Esophagus muscularis mucosa (tissue), 4 donors: Measurements from ENCODE around the gene ARAP1. TPM values are rescaled to one million over a fixed set of nuclear protein-coding genes. Genes with fewer than 3 reads are reported as not detected.
A peak's percentile ranks its signal among the peaks of the same experiment; 100 is the strongest.

Source experiments
- DNase-seq: peaks from one replicate; pipeline ENCODE4 v3.0.0-alpha.2; 2017; ENCODE audit errors: extremely low spot score
- H3K27ac ChIP-seq, 4 donors: fragments of 200-600 bp; sonication (generic); replicated peaks in 1 of 4; 1 replicate in 3 of 4; 2 replicates in 1 of 4; pipeline ENCODE4 v1.5.1; 2016 to 2019; ENCODE audit warnings: mild to moderate bottlenecking in 1 of 4
- H3K27me3 ChIP-seq, 4 donors: fragments of 200-600 bp; sonication (generic); one replicate each; pipeline versions ENCODE4 v1.5.1 to v1.6.0; 2016 to 2019
- H3K36me3 ChIP-seq, 4 donors: fragments of 200-600 bp; sonication (generic); one replicate each; pipeline ENCODE4 v1.5.1; 2016 to 2019
- H3K4me1 ChIP-seq, 4 donors: fragments of 200-600 bp; sonication (generic); one replicate each; pipeline ENCODE4 v1.5.1; 2016 to 2019
- H3K4me3 ChIP-seq, 4 donors: fragments of 200-600 bp; sonication (generic); 1 replicate in 2 of 4; 2 replicates in 2 of 4; pipeline ENCODE4 v1.5.1; 2016 to 2019; ENCODE audit warnings: mild to moderate bottlenecking in 4 of 4, moderate library complexity in 1 of 4
- H3K9me3 ChIP-seq, 4 donors: fragments of 200-600 bp; sonication (generic); 1 replicate in 3 of 4; 2 replicates in 1 of 4; pipeline ENCODE4 v1.5.1; 2016 to 2019
- EP300 ChIP-seq: sonication (generic); formaldehyde crosslinking; IDR thresholded peaks from one replicate; pipeline ENCODE4 v1.6.1; 2017; ENCODE audit warnings: antibody characterized with exemption
- POLR2A ChIP-seq: fragments of 450-650 bp; IDR thresholded peaks from one replicate; pipeline ENCODE4 v1.6.1; 2017; ENCODE audit warnings: antibody characterized with exemption, moderate library complexity, mild to moderate bottlenecking, low read depth
- POLR2AphosphoS5 ChIP-seq, 2 donors: sonication (generic); formaldehyde crosslinking; IDR thresholded peaks; one replicate each; pipeline ENCODE4 v1.6.1; 2017; ENCODE audit warnings: antibody characterized with exemption in 2 of 2
- WGBS: methylation state at CpG from one replicate; pipeline ENCODE4 v1.1.5; 2018; 5-methylcytosine and 5-hydroxymethylcytosine counted together
- intact Hi-C: fragments of 100-400 bp; cut with DNase I; formaldehyde crosslinking; loops from one replicate; pipeline ENCODE4 v1.15.1; 2023
- total RNA-seq, 4 donors: library from RNA; depleted of rRNA; stranded (reverse); fragments of >200 nt; gene quantifications; one replicate each; pipeline versions ENCODE4 v1.1.0 to v1.2.1, GENCODE V29; 2016
- TF ChIP-seq, protein P1 (sequence below), 3 experiments: fragments of 200-600 bp in 2 of 3; fragments of 450-650 bp in 1 of 3; sonication (generic) in 2 of 3; IDR thresholded peaks; one replicate each; pipeline ENCODE4 v1.5.1; 2017 to 2019; ENCODE audit warnings: antibody characterized with exemption in 3 of 3, mild to moderate bottlenecking in 2 of 3, moderate library complexity in 1 of 3

ARAP1 gene
- total RNA-seq, 4 donors from 2014 or later, result 83.7 to 115 (median 110) TPM

DNA sequence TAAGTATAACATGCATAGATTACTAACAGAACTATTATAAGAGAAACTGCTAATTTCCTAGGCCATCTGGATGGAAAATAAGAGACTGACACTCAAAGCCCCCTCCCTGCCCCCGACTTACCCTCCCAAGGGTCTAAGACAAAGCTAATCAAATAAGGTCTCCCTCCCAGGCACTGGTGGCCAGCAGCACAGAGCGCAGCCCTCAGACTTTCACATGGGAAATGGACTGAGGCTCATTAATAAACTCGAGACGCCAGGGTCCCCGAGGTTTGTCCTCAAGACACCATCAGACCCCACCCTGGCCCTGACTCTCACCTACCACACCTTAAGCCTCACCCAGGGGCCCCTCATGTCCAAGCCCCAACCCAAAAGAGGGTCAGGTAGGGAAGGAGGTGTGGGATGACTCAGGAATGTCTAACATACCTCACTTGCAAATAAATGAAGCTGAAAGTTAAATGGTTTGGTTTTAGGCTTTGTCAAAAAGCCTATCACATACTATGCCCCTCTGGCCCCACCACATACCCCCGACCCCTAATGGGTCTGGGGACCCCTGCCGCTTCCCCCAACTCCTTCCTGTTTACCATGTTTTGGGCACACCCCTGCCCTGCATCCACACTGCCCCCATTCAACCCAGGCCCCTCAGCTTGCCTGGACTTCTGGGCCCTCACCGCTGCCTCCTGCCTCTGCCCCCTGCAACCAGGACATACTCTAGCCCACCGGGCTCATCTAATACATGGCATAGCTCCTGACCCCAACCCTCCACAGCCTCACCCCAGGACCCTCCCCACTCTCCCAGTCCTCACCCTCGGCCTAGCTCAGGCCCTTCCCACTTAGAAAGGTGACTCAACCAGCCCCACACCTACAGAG lies 11.4 kb downstream of the ARAP1 start:
- Histone ChIP-seq H3K27ac (peak overlapping the region; percentile 49 to 60 (median 57)), H3K27me3 (no peaks in the 10 kb centered on the region), H3K9me3 (no peaks in the 10 kb centered on the region), H3K36me3 (no peaks in the 10 kb centered on the region), H3K4me3 (no peak overlapping the region), H3K4me1 (peaks cover 27 to 92% (median 89%) of the 10 kb centered on the region in 4 donors)
- no peak for DNase-seq
- TF ChIP-seq POLR2AphosphoS5 (IDR thresholded peaks at IDR 0.05) (no peak), POLR2A (no peak), EP300 (no peak)
- TF ChIP-seq, protein P1, sequence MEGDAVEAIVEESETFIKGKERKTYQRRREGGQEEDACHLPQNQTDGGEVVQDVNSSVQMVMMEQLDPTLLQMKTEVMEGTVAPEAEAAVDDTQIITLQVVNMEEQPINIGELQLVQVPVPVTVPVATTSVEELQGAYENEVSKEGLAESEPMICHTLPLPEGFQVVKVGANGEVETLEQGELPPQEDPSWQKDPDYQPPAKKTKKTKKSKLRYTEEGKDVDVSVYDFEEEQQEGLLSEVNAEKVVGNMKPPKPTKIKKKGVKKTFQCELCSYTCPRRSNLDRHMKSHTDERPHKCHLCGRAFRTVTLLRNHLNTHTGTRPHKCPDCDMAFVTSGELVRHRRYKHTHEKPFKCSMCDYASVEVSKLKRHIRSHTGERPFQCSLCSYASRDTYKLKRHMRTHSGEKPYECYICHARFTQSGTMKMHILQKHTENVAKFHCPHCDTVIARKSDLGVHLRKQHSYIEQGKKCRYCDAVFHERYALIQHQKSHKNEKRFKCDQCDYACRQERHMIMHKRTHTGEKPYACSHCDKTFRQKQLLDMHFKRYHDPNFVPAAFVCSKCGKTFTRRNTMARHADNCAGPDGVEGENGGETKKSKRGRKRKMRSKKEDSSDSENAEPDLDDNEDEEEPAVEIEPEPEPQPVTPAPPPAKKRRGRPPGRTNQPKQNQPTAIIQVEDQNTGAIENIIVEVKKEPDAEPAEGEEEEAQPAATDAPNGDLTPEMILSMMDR (IDR thresholded peaks at IDR 0.05), result no peak
- intact Hi-C loops, result no loop called here
- 70% methylated on average over 10 of the region's 10 CpGs for WGBS

DNA sequence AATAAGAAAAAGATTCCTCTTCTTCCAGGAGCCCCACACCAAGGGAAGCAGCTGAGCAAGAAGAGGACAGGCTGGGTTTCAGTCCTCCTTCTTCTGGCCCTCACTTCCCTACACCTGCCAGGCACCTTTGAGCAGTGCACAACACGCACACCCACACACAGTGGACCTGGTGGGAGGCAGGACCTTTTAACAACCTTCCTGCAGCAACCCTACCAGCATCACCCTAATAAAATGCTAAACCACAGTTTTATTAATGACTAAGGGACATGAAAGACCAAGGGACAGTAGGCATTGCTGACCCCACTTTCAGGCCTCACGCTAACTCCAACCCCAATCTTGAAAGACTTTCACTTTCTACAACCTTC lies 12.2 kb downstream of the ARAP1 start:
- peak overlapping the region in 3 of 4 donors; percentile 30 to 64 (median 34) for H3K27ac ChIP-seq
- DNase-seq, result no peak
- peaks cover 33 to 99% (median 96%) of the 10 kb centered on the region in 4 donors for H3K4me1 ChIP-seq
- no peaks in the 10 kb centered on the region for H3K36me3 ChIP-seq
- no peak overlapping the region for H3K4me3 ChIP-seq
- intact Hi-C loops, result no loop called here
- H3K27me3 ChIP-seq, result no peaks in the 10 kb centered on the region
- 100% methylated on average over 2 of the region's 2 CpGs for WGBS
- H3K9me3 ChIP-seq, result no peaks in the 10 kb centered on the region
- no peak for TF ChIP-seq EP300
- TF ChIP-seq POLR2A, result no peak
- TF ChIP-seq, protein P1 (IDR thresholded peaks at IDR 0.05), result no peak
- no peak for TF ChIP-seq POLR2AphosphoS5 (IDR thresholded peaks at IDR 0.05)

DNA sequence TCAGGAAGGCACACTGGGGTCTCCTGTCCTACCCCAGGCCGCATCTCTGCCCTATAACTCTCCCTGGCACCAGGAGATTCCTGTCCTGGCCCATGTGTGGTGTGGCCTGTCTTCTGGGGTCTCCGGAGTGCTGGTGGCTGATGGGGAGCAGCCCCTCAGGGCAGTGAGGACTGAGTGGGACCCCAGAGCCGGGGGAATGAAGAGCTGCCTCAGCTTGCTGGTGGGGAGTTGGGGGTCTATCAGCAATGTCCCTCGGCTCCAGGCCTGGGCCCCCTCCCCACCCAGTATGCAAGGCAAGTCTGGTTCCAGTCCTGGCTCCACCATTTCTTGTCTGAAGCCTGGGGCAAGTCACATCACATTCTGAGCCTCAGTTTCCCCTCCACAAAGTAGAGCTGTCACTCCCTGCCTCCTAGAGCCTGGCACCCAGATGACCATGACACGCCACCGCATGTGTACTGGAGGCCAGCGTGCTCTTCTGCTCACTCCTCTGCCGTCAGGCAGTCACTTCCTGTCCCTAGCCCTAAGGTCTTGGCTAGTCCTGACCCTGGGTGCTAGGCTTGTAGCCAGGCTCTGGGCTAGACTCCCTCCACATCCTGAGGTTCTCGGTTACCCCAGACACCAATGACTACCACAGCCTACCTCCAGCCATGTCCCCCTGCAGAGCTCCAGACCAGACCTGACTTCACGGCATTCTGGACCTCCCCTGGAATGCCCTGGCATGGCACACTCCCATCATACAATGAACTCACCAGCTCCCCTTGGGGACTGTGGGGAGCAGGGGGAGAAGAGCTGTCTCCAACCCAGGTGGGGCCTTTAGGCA lies 12.8 kb downstream of the ARAP1 start:
- H3K27ac ChIP-seq, result peak overlapping the region; percentile 47 to 66 (median 64)
- no peak for DNase-seq
- TF ChIP-seq, protein P1 (IDR thresholded peaks at IDR 0.05), result no peak
- TF ChIP-seq POLR2AphosphoS5 (IDR thresholded peaks at IDR 0.05) (no peak), EP300 (no peak), POLR2A (no peak)
- 76% methylated on average over 6 of the region's 10 CpGs for WGBS
- no peaks in the 10 kb centered on the region for H3K9me3 ChIP-seq
- no peaks in the 10 kb centered on the region for H3K36me3 ChIP-seq
- no peaks in the 10 kb centered on the region for H3K27me3 ChIP-seq
- H3K4me3 ChIP-seq, result peak overlapping the region in 2 of 4 donors; percentile 20 to 32
- peaks cover 35 to 100% (median 98%) of the 10 kb centered on the region in 4 donors for H3K4me1 ChIP-seq
- intact Hi-C loops, result no loop called here

DNA sequence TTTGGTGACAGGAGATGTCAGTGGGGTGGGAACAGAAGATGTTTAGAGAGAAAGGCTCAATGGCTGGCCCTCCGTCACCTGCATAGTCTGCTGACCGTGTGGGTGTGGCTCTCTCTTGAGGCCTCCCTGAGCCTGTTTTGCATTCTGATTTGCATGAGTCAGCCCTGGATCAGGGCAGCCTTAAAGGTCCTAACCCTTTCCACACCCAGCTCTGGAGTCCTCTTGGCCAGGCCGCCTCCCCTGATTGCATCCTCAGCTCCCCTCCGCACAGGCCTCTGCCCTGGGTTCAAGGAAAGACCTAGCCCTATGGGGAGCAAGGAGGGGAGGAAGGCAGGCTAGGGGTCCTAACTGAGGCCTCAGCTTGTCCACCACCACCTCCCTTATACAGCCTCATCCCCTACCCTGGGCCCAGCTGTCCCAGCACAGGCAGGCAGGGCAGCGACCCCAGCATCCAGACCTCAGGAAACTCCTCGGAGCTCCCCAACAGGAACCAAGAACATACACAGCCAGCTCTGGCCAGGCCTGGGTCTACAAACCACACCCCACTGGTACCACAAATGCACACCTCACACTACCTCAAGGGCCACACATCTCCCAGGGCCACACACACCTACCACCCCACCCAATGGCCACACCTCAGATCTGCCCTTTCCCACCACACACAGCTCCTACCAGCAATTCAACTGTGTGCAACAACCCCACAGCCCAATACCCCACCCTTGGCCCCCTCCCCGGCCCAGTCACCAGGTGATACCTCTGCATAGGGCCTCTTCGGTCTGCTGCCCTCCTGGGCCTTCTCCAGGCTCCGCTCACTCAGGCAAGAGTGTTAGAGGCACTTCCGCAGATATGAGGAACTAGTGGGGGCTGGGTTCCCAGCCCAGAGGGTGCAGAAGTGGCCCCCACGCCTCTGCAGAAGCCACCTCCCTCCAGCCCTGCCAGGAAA lies 13.7 kb downstream of the ARAP1 start:
- H3K27ac ChIP-seq, result peak overlapping the region; percentile 47 to 66 (median 64)
- intact Hi-C loops, result no loop called here
- no peak for DNase-seq
- H3K36me3 ChIP-seq, result no peaks in the 10 kb centered on the region
- peaks cover 35 to 100% (median 97%) of the 10 kb centered on the region in 4 donors for H3K4me1 ChIP-seq
- WGBS, result 81% methylated on average over 7 of the region's 11 CpGs
- H3K27me3 ChIP-seq, result no peaks in the 10 kb centered on the region
- TF ChIP-seq POLR2A (no peak), EP300 (no peak), POLR2AphosphoS5 (IDR thresholded peaks at IDR 0.05) (no peak)
- TF ChIP-seq, protein P1 (IDR thresholded peaks at IDR 0.05), result no peak
- no peaks in the 10 kb centered on the region for H3K9me3 ChIP-seq
- H3K4me3 ChIP-seq, result peak overlapping the region; percentile 5 to 32 (median 14)
